Lower leg skin (tissue), 3 donors: ENCODE results near the gene NDE1.

Experiments used
- CTCF ChIP-seq, 3 donors: fragments of 450-650 bp; IDR thresholded peaks; one replicate each; pipeline ENCODE4 v1.5.1; 2016; ENCODE audit warnings: antibody characterized with exemption in 3 of 3, mild to moderate bottlenecking in 3 of 3, moderate library complexity in 2 of 3
- POLR2A ChIP-seq, 2 donors: fragments of 450-650 bp; IDR thresholded peaks; one replicate each; pipeline ENCODE4 v1.6.1; 2016 to 2017; ENCODE audit warnings: antibody characterized with exemption in 2 of 2, mild to moderate bottlenecking in 1 of 2, moderate library complexity in 1 of 2

GRCh38 chr16:15775663-15776304 lies 125.7 kb downstream of the NDE1 start:
- TF ChIP-seq CTCF (IDR thresholded peaks at IDR 0.05) = no peak
- no peak for TF ChIP-seq POLR2A (IDR thresholded peaks at IDR 0.05)
